ENCODE measurements around the gene SETD1B.

The SETD1B gene

GRCh38 chr12:121822393-121823100, 18.7 kb downstream of the SETD1B start:
- Histone ChIP-seq H3K79me2 (ENCODE audit: low read length) (no peaks in the 10 kb centered on the region), H3K9me2 (replicated peaks; ENCODE audit: insufficient read depth, low read length) (no peaks in the 10 kb centered on the region), H3K4me1 (ENCODE audit: low read length) (no peaks in the 10 kb centered on the region), H2AFZ (ENCODE audit: low read length) (no peak overlapping the region), H4K20me1 (ENCODE audit: insufficient read depth, low read length) (no peaks in the 10 kb centered on the region), H3K27ac (ENCODE audit: low read length) (no peak overlapping the region), H3K36me3 (replicated peaks; ENCODE audit: insufficient read depth, low read length) (no peaks in the 10 kb centered on the region), H3K9me3 (replicated peaks; ENCODE audit: insufficient read depth, low read length) (no peaks in the 10 kb centered on the region), H3F3A (ENCODE audit: insufficient read depth, low read length) (no peaks in the 10 kb centered on the region), H3K9ac (ENCODE audit: low read length) (no peak overlapping the region), H3K4me3 (ENCODE audit: low read length) (no peak overlapping the region), H3K4me2 (ENCODE audit: low read depth, low read length) (no peak overlapping the region), H3K27me3 (replicated peaks; ENCODE audit: insufficient read depth, low read length) (no peaks in the 10 kb centered on the region)
- no peak for DNase-seq
- TF ChIP-seq CTCF (IDR thresholded peaks at IDR 0.05; ENCODE audit: low read length) = no peak
- TF ChIP-seq EZH2phosphoT487 (IDR thresholded peaks at IDR 0.05; ENCODE audit: low read length) = no peak
- no peak for TF ChIP-seq EZH2 (optimal IDR thresholded peaks at IDR 0.05; ENCODE audit: low read depth, low read length)

- no peaks in the 10 kb centered on the region for H3F3A ChIP-seq (ENCODE audit: insufficient read depth, low read length)
- no peak overlapping the region for H3K27ac ChIP-seq (ENCODE audit: low read length)
- H4K20me1 ChIP-seq (ENCODE audit: insufficient read depth, low read length) = no peaks in the 10 kb centered on the region
- H3K4me2 ChIP-seq (ENCODE audit: low read depth, low read length) = no peak overlapping the region
- DNase-seq = no peak
- H3K4me1 ChIP-seq (ENCODE audit: low read length) = no peaks in the 10 kb centered on the region
- no peak overlapping the region for H3K4me3 ChIP-seq (ENCODE audit: low read length)
- H3K9me3 ChIP-seq (replicated peaks; ENCODE audit: insufficient read depth, low read length) = no peaks in the 10 kb centered on the region
- no peaks in the 10 kb centered on the region for H3K79me2 ChIP-seq (ENCODE audit: low read length)
- H3K9ac ChIP-seq (ENCODE audit: low read length) = no peak overlapping the region
- no peaks in the 10 kb centered on the region for H3K9me2 ChIP-seq (replicated peaks; ENCODE audit: insufficient read depth, low read length)
- no peak for TF ChIP-seq CTCF (IDR thresholded peaks at IDR 0.05; ENCODE audit: low read length)
- no peak overlapping the region for H2AFZ ChIP-seq (ENCODE audit: low read length)
- no peaks in the 10 kb centered on the region for H3K36me3 ChIP-seq (replicated peaks; ENCODE audit: insufficient read depth, low read length)
- H3K27me3 ChIP-seq (replicated peaks; ENCODE audit: insufficient read depth, low read length) = no peaks in the 10 kb centered on the region
Observed at GRCh38 chr12:121823101-121823726, 19.4 kb downstream of the SETD1B start.

- H3K9ac ChIP-seq (ENCODE audit: low read length) = no peak overlapping the region
- TF ChIP-seq EZH2 (optimal IDR thresholded peaks at IDR 0.05; ENCODE audit: low read depth, low read length) (no peak), EZH2phosphoT487 (IDR thresholded peaks at IDR 0.05; ENCODE audit: low read length) (no peak), CTCF (IDR thresholded peaks at IDR 0.05; ENCODE audit: low read length) (no peak)
- H3K79me2 ChIP-seq (ENCODE audit: low read length) = no peaks in the 10 kb centered on the region
- no peaks in the 10 kb centered on the region for H3K27me3 ChIP-seq (replicated peaks; ENCODE audit: insufficient read depth, low read length)
- H3K9me3 ChIP-seq (replicated peaks; ENCODE audit: insufficient read depth, low read length) = no peaks in the 10 kb centered on the region
- no peaks in the 10 kb centered on the region for H3K36me3 ChIP-seq (replicated peaks; ENCODE audit: insufficient read depth, low read length)
- no peak for DNase-seq
- no peak overlapping the region for H3K4me2 ChIP-seq (ENCODE audit: low read depth, low read length)
- no peak overlapping the region for H3K27ac ChIP-seq (ENCODE audit: low read length)
- no peaks in the 10 kb centered on the region for H3K9me2 ChIP-seq (replicated peaks; ENCODE audit: insufficient read depth, low read length)
- no peaks in the 10 kb centered on the region for H3F3A ChIP-seq (ENCODE audit: insufficient read depth, low read length)
- no peaks in the 10 kb centered on the region for H4K20me1 ChIP-seq (ENCODE audit: insufficient read depth, low read length)
- no peak overlapping the region for H2AFZ ChIP-seq (ENCODE audit: low read length)
- H3K4me1 ChIP-seq (ENCODE audit: low read length) = no peaks in the 10 kb centered on the region
- H3K4me3 ChIP-seq (ENCODE audit: low read length) = no peak overlapping the region
Observed at GRCh38 chr12:121823727-121824115, 19.9 kb downstream of the SETD1B start.
